HG03571 (cell line): ENCODE data around the gene NGEF.
"Not testable (repeated sequence)": the region's sequence is repeated elsewhere in the genome, so short reads cannot be mapped to it uniquely, and the experiment has no call there.

Source experiments
- ATAC-seq: cut with Tn5 transposase; IDR thresholded peaks from one replicate; pipeline ENCODE4 v1.9.1; 2021; ENCODE audit not compliant: unreplicated experiment

NGEF gene

DNA sequence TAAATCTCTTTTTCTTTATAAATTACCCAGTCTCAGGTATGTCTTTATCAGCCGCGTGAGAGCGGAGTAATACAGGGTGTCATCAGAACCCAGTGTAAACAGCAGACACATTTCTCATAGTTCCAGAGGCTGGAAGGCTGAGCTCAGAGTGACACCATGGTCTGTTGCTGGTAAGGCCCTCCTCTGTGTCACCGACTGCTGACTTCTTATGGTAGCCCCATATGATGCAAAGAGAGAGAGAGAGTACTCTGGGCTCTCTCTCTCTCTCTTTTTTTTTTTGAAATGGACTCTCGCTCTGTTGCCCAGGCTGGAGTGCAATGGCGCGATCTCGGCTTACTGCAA lies 83.0 kb downstream of the NGEF start:
- ATAC-seq: no peak

GRCh38 chr2:232929303-232930058 lies 83.6 kb downstream of the NGEF start:
- ATAC-seq: no peak

- ATAC-seq: no peak
These were observed 84.3 kb downstream of the NGEF start for GRCh38 chr2:232928551-232929302.

DNA sequence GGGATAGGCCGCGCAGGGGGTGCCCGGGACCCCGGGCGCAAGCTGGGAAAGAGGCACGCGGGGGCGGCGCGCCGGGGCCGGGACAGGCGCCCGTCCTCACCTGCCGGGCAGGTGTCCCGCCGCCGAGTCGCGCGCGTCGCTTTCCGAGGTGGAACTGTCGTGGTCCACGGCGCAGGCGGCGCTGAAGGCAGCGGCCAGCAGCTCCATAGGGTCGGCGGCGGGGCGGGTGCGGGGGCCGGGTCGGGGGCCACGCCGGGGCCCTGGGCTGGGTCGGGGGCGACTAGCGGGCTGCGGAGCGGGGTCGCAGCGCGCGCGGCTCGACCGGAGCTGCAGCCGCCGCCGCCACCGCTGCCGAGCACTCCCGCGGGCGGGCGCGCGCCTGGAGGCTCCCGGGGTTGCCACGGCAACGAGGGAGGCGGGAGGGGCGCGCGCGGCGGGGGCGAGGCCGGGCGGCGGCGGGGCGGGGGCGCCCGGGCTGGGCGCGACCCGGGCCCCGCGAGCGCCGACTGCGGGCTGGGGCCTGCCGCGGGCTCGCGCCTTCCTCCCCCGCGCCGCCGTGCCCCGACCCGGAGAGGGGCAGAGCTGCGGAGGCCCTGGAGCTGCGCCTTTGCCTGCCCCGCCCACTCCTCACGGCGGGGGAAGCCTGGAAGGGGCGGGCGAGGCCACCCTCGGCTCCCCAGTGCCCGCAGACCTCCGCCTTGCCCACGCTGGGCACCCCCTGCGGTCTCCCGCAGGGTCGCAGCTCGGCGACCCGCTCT lies 85.1 kb downstream of the NGEF start:
- ATAC-seq: no peak

- no peak for ATAC-seq
These were observed 85.8 kb downstream of the NGEF start for GRCh38 chr2:232927032-232927792.

DNA sequence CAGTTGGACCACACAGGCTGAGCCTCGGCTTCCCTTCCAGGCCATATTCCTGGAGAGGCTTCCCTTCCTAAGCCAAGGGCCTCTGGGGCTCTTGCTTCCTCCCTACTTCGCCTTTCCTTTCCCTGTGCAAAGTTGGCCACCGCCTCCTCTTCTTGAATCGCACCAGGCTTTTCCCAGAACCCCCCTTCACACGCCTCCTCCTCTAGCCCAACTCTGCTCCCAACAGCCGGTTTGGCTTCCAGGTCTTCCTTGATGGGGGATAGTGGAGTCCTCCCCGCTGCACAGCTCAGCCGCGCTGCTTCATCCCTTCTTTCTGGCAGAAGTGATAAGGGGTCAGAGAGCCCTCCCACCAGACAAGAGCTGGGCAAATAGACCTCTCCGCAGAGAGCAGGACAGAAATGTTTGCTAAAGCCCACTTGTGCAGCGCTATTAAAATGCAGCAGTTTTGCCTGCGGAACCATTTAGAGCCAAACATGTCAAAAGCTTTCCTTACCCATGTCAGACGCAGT lies 86.6 kb downstream of the NGEF start:
- ATAC-seq: no peak

- ATAC-seq: no peak
These were observed 87.3 kb downstream of the NGEF start for GRCh38 chr2:232925821-232926156.

GRCh38 chr2:232925153-232925820 lies 87.8 kb downstream of the NGEF start:
- no peak for ATAC-seq

GRCh38 chr2:232924433-232924832 lies 88.6 kb downstream of the NGEF start:
- no peak for ATAC-seq

DNA sequence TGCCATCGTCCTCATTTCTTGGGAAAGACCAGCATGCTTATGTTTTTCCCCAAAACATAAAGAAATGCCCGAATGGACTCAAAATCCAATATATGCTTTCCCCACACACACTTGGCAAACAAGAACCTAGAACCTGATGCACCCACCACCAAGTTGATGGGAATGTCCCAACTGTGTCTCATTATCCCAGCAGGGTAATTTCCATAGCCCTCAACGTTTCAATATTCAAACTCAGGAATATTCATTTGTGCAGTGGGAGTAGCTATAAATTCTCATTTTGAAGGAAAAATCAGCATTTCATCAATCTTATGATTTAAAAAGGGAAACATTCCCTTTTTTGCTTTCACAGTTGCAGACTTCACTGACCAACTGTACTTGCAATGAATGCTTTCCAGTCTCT lies 92.3 kb downstream of the NGEF start:
- ATAC-seq: no peak

DNA sequence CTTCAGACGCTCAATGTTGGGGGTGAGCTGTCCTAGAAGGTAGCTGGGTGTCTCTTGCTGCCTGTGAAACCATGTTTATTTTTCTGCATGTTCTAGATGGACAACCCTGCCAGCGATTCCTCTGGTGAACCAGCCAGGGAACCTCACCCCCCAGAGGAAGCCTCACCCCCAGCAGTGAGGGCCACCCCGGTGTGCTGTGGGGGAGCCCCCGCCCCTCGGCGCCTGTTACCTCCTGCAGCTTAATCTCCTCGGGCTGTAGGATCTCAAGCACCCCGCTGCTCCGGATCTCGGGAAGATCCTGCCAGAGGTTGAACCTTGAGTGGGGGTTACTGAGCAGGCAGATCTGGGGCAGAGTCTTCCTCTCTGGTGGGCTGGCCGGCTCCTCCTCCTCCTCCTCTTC lies 93.0 kb downstream of the NGEF start:
- ATAC-seq: no peak

DNA sequence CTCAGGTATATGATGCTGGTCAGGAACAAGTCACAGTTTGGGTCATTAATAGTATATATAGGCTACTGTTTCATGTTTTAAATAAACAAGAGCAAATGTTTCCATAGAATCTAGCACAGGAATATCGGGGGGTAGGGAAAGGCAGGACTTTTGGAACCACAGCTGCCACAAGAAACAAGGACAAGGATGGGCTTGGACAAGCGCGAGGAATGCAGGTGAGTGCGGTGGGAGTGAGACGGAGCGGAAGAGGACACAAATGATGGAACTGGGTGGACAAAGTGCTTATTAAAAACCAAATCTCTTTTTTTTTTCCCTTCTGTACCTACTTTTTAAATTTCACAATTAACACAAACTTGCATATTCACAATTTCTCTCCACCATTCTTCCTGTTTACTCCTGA lies 93.9 kb downstream of the NGEF start:
- no peak for ATAC-seq

DNA sequence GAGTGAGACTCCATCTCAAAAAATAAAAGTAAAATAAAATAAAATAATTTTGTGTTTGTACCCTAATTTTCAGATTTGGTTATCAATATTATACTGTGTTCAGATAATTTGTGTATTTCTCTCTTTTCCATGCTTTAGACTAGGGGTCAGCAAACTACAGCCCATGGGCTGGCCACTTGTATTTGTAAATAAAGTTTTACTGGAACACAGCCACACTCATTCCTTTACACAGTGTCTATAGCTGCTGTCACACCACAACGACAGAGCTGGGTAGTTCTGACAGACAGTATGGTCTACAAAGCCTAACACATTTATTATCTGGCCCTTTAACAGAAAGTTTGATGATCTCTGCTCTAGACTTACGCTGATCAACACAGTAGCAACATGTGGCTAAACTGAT lies 99.2 kb downstream of the NGEF start:
- ATAC-seq: no peak

- no peak for ATAC-seq
These were observed 101.3 kb downstream of the NGEF start for GRCh38 chr2:232911712-232912277.

GRCh38 chr2:232910376-232910775 lies 102.7 kb downstream of the NGEF start:
- ATAC-seq: no peak

- no peak for ATAC-seq
These were observed 104.4 kb downstream of the NGEF start for GRCh38 chr2:232908695-232909094.

GRCh38 chr2:232907718-232908085 lies 105.4 kb downstream of the NGEF start:
- not testable (repeated sequence) for ATAC-seq

GRCh38 chr2:232906867-232907717 lies 106.0 kb downstream of the NGEF start:
- not testable (repeated sequence) for ATAC-seq

- ATAC-seq: no peak
These were observed 109.1 kb downstream of the NGEF start for GRCh38 chr2:232903989-232904388.
